ENCODE measurements around the gene ATXN1. TPM values are rescaled to one million over a fixed set of nuclear protein-coding genes. Genes with fewer than 3 reads are reported as not detected.

Gene ATXN1
- total RNA-seq, 4 donors from 2014 or later: 21.0 to 102 (median 51.1) TPM

DNA sequence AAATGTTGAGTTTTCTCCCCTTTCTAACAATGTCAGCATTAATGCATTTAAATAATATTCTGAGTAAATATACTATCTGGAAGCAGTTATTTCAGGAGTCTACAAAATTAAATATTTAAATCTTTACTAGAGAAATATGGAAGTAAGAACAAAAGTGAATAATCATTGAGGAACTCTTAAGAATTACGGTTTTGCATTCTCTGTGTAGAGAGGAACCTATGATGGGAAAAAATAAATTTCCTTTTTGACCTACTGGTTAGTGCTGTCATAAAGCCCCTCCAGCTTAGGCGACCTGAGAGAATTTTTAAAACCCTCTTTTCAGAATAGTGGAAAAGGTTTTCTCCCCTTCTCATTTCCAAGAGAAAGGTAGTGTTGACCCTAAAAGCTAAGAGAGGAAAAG, 64.8 kb downstream of the ATXN1 start:
- TF ChIP-seq, protein P1, sequence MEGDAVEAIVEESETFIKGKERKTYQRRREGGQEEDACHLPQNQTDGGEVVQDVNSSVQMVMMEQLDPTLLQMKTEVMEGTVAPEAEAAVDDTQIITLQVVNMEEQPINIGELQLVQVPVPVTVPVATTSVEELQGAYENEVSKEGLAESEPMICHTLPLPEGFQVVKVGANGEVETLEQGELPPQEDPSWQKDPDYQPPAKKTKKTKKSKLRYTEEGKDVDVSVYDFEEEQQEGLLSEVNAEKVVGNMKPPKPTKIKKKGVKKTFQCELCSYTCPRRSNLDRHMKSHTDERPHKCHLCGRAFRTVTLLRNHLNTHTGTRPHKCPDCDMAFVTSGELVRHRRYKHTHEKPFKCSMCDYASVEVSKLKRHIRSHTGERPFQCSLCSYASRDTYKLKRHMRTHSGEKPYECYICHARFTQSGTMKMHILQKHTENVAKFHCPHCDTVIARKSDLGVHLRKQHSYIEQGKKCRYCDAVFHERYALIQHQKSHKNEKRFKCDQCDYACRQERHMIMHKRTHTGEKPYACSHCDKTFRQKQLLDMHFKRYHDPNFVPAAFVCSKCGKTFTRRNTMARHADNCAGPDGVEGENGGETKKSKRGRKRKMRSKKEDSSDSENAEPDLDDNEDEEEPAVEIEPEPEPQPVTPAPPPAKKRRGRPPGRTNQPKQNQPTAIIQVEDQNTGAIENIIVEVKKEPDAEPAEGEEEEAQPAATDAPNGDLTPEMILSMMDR (IDR thresholded peaks at IDR 0.05): no peak
- no peak for TF ChIP-seq POLR2A (IDR thresholded peaks at IDR 0.05)
- peaks cover 0 to 13% of the 10 kb centered on the region in 2 donors for H3K4me1 ChIP-seq
- H3K9me3 ChIP-seq: no peaks in the 10 kb centered on the region
- no peaks in the 10 kb centered on the region for H3K27me3 ChIP-seq
- no peaks in the 10 kb centered on the region for H3K36me3 ChIP-seq
- DNase-seq: no peak
- intact Hi-C loops (cut with DNase I; ENCODE audit: low total_unique reads): no loop called here
- H3K27ac ChIP-seq: no peak overlapping the region
- no peak overlapping the region for H3K4me3 ChIP-seq

DNA sequence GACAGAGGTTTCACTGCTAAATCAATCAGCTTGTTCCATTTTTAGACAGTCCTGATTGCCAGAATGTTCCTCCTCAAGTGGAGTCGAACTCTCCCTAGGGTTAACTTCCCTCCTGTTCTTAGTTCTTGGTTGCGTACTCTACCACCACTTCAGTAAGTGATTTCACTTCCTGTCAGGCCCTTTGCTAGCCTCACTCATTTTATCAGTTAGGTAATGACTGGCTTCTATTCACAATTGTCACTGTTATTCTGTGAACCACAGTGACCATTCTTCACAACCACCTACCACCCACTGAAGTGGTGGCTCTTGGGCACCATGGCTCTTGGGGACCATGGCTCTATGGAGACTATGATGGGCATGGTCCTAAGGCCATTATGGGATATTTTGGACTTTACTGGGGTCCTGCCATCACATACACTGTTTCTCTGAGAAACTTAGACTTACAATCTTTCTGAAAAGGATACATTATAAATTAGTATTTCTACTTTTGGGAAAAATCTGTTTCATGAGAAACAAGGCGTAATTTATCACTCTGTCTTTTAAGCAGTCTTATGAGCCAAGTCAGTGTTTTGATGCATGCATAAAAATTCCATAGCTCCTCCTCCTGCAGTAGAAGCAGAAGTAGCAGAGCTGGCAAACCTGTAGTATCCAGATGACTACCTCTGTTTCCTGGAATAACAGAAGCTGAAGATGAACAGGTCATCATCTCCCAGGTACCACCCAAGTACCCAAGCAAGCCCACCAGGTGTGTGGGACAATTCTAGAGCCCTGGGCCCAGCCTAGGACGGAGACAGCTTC, 66.3 kb downstream of the ATXN1 start:
- DNase-seq: no peak
- Histone ChIP-seq H3K27me3 (no peaks in the 10 kb centered on the region), H3K27ac (no peak overlapping the region), H3K4me1 (peaks cover 0 to 10% of the 10 kb centered on the region in 2 donors), H3K36me3 (no peaks in the 10 kb centered on the region), H3K4me3 (no peak overlapping the region), H3K9me3 (no peaks in the 10 kb centered on the region)
- intact Hi-C loops (cut with DNase I; ENCODE audit: low total_unique reads): no loop called here
- TF ChIP-seq POLR2A (IDR thresholded peaks at IDR 0.05): no peak
- TF ChIP-seq, protein P1 (IDR thresholded peaks at IDR 0.05): no peak

DNA sequence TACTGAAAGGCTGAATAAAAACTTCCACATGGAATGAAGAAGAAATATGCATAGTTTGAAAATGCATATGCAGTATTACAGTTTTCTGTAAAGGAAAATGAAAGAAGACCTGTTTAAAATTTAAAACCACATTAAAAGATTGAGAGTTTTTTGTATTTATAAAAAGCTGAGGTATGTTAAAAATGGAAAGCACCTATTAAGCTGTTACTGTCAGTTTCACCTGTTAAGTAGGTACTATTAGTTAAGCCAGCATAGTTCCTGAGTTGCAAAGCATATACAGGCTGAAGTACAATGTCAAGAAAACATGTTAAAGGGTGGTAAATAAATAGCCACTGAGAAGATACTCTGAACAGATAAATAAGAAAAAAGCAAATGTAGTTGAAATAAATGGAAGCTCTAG, 69.9 kb downstream of the ATXN1 start:
- H3K4me3 ChIP-seq: no peak overlapping the region
- no peak for DNase-seq
- H3K36me3 ChIP-seq: no peaks in the 10 kb centered on the region
- H3K9me3 ChIP-seq: no peaks in the 10 kb centered on the region
- intact Hi-C loops (cut with DNase I; ENCODE audit: low total_unique reads): no loop called here
- no peaks in the 10 kb centered on the region for H3K27me3 ChIP-seq
- TF ChIP-seq, protein P1 (IDR thresholded peaks at IDR 0.05): no peak
- TF ChIP-seq POLR2A (IDR thresholded peaks at IDR 0.05): no peak
- no peak overlapping the region for H3K27ac ChIP-seq
- H3K4me1 ChIP-seq: no peaks in the 10 kb centered on the region

DNA sequence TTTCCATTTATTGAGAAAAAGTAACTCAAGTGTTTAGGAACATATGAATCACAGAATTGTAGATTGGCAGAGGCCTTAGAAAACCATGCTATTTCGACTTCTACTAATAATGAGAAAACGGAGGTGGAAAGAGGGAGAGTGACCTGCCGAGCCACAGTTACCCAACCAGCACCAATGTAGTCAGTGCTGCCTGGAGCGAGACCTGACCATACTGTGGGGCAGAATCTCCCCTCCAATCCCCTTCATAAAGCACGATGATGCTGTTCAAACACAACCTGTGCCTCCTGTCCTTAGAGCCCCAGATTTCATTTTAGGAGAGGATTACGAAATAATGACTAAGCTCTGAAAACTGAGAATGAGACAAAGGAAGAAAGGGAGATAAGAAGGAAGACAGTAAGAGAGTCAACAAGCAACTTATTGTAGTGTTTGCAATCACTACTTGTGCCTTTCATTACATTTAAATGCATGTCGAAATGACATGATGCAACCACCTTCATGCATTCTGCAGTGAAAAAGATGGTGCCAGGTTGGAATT, 70.6 kb downstream of the ATXN1 start:
- Histone ChIP-seq H3K36me3 (no peaks in the 10 kb centered on the region), H3K4me1 (no peaks in the 10 kb centered on the region), H3K9me3 (no peaks in the 10 kb centered on the region), H3K4me3 (no peak overlapping the region), H3K27me3 (no peaks in the 10 kb centered on the region), H3K27ac (no peak overlapping the region)
- no peak for DNase-seq
- TF ChIP-seq, protein P1 (IDR thresholded peaks at IDR 0.05): no peak
- no peak for TF ChIP-seq POLR2A (IDR thresholded peaks at IDR 0.05)
- intact Hi-C loops (cut with DNase I; ENCODE audit: low total_unique reads): no loop called here

DNA sequence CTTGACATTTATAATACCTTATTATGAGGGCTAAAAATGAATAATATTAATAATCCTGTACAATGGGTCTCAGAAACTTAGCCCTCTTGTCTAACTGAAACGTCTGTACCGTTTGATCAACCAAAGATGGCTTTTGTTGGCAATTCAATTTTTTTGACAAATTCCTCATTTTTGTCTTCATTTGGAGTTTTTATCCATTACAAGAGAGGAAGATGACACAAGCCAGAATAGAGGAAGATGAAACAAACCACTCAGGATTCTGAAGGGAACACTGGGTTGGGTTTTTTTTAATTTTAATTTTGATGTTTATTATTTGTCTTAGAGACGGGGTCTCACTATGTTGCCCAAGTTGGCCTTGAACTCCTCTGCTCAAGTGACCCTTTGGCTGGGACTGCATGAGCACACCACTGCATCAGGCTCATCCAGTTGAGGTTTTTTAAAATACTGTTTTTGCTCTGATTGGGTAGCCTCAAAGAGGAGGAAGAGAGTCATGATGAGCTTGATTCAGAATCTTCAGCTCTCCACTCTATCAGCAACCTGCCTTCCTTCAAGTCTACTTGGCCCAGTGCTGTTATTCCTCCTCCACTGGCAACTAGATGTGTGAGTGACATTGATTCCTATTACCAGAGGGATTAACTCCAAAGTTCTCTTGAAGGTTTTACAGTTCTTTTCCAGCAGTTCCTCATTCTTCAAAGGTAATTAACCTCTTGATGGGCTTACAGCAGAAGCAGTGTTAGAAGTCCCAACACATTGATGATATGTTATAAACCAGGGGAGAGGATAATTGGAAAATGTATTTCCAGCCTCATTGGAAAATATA, 71.3 kb downstream of the ATXN1 start:
- Histone ChIP-seq H3K36me3 (no peaks in the 10 kb centered on the region), H3K27ac (no peak overlapping the region), H3K9me3 (no peaks in the 10 kb centered on the region), H3K4me1 (no peaks in the 10 kb centered on the region), H3K27me3 (no peaks in the 10 kb centered on the region), H3K4me3 (no peak overlapping the region)
- TF ChIP-seq, protein P1 (IDR thresholded peaks at IDR 0.05): no peak
- TF ChIP-seq POLR2A (IDR thresholded peaks at IDR 0.05): no peak
- intact Hi-C loops (cut with DNase I; ENCODE audit: low total_unique reads): no loop called here
- no peak for DNase-seq
